Fibroblast of lung (primary cell): Measurements from ENCODE around the gene PXYLP1. TPM values are rescaled to one million over a fixed set of nuclear protein-coding genes. Genes with fewer than 3 reads are reported as not detected.
"Not testable (repeated sequence)": the region's sequence is repeated elsewhere in the genome, so short reads cannot be mapped to it uniquely, and the experiment has no call there.

Source experiments
- DNase-seq, 2 donors: peaks; one replicate each; pipeline versions ENCODE4 v3.0.0 to v3.0.0-alpha.2; 2010; ENCODE audit warnings: low read depth in 2 of 2
- H2AFZ ChIP-seq: 2 replicates; pipeline ENCODE4 v1.5.1; 2012; ENCODE audit warnings: low read length, control low read depth, inconsistent platforms
- H3K27ac ChIP-seq: 2 replicates; pipeline ENCODE4 v1.5.1; 2011; ENCODE audit warnings: low read length, control low read depth; ENCODE audit not compliant: insufficient read depth
- H3K27me3 ChIP-seq: 2 replicates; pipeline ENCODE4 v1.5.1; 2011; ENCODE audit warnings: mild to moderate bottlenecking, low read length; ENCODE audit not compliant: control insufficient read depth, insufficient read depth
- H3K36me3 ChIP-seq: 2 replicates; pipeline ENCODE4 v1.5.1; 2011; ENCODE audit warnings: low read length; ENCODE audit not compliant: control insufficient read depth, insufficient read depth
- H3K4me1 ChIP-seq: 2 replicates; pipeline ENCODE4 v1.5.1; 2011; ENCODE audit warnings: low read length; ENCODE audit not compliant: control insufficient read depth, insufficient read depth; ENCODE audit errors: extremely low read depth
- H3K4me2 ChIP-seq: 2 replicates; pipeline ENCODE4 v1.5.1; 2011; ENCODE audit warnings: low read length, control low read depth; ENCODE audit not compliant: insufficient read depth; ENCODE audit errors: extremely low read depth
- H3K4me3 ChIP-seq, 4 experiments: fragments of 200-600 bp in 1 of 4; sonication (generic) in 1 of 4; replicated peaks in 1 of 4; 2 replicates each; pipeline ENCODE4 v1.5.1; 2011 to 2016; ENCODE audit warnings: low read length in 4 of 4, low read depth in 3 of 4, mild to moderate bottlenecking in 3 of 4, control low read depth in 2 of 4, inconsistent platforms in 1 of 4, mixed read lengths in 1 of 4; ENCODE audit not compliant: insufficient read depth in 1 of 4; ENCODE audit errors: control extremely low read depth in 1 of 4
- H3K79me2 ChIP-seq: 2 replicates; pipeline ENCODE4 v1.5.1; 2012; ENCODE audit warnings: mild to moderate bottlenecking, low read length, inconsistent platforms; ENCODE audit not compliant: control insufficient read depth, insufficient read depth
- H3K9ac ChIP-seq: 2 replicates; pipeline ENCODE4 v1.5.1; 2011; ENCODE audit warnings: mild to moderate bottlenecking, low read length, control low read depth; ENCODE audit not compliant: insufficient read depth
- H3K9me3 ChIP-seq: 2 replicates; pipeline ENCODE4 v1.5.1; 2012; ENCODE audit warnings: low read depth, low read length; ENCODE audit not compliant: control insufficient read depth, insufficient read depth
- H4K20me1 ChIP-seq: 2 replicates; pipeline ENCODE4 v1.5.1; 2011; ENCODE audit warnings: low read length; ENCODE audit not compliant: control insufficient read depth, insufficient read depth; ENCODE audit errors: extremely low read depth
- CTCF ChIP-seq, 2 donors: IDR thresholded peaks in 1 of 2; conservative IDR thresholded peaks in 1 of 2; 1 replicate in 1 of 2; 2 replicates in 1 of 2; pipeline ENCODE4 v1.5.1; 2011 to 2012; ENCODE audit warnings: low read length in 2 of 2, control low read depth in 1 of 2, inconsistent platforms in 1 of 2, low read depth in 1 of 2, mild to moderate bottlenecking in 1 of 2
- EZH2 ChIP-seq: IDR thresholded peaks from 2 replicates; pipeline ENCODE4 v1.5.1; 2012; ENCODE audit warnings: low read length, control low read depth, mild to moderate bottlenecking; ENCODE audit errors: missing control alignments
- polyA plus RNA-seq, 2 donors: library from polyadenylated mRNA; depleted of rRNA in 1 of 2; stranded (reverse) in 1 of 2; unstranded in 1 of 2; fragments of >200 nt; gene quantifications; 2 replicates each; pipeline ENCODE4 v1.2.1, GENCODE V29; 2011 to 2012; ENCODE audit warnings: missing spikeins in 1 of 2
- total RNA-seq: library from RNA; depleted of rRNA; stranded (reverse); fragments of >200 nt; gene quantifications from 2 replicates; pipeline ENCODE4 v1.2.1, GENCODE V29; 2014

PXYLP1 gene
- total and polyA plus RNA-seq, 2 donors (not counting 1 experiment from before 2014, with no cell fraction given): 5.1 to 7.0 TPM

- Histone ChIP-seq H4K20me1 (no peaks in the 10 kb centered on the region), H3K79me2 (no peaks in the 10 kb centered on the region), H3K4me3 (no peak overlapping the region), H3K9me3 (no peaks in the 10 kb centered on the region), H2AFZ (no peak overlapping the region), H3K9ac (no peak overlapping the region), H3K27ac (no peak overlapping the region), H3K4me2 (no peak overlapping the region), H3K4me1 (no peaks in the 10 kb centered on the region), H3K36me3 (no peaks in the 10 kb centered on the region), H3K27me3 (no peaks in the 10 kb centered on the region)
- TF ChIP-seq CTCF (conservative IDR thresholded peaks at IDR 0.05 in 1 of 2, IDR thresholded peaks at IDR 0.05 in 1 of 2; ENCODE audit: low read depth in 1 of 2, low read length in 2 of 2) (no peak), EZH2 (no peak)
- no peak for DNase-seq
Measured at GRCh38 chr3:141204343-141204742, 27.3 kb upstream of the PXYLP1 start.

- H3K36me3 ChIP-seq, H3K27ac ChIP-seq, H3K9ac ChIP-seq, H4K20me1 ChIP-seq, DNase-seq, H3K4me1 ChIP-seq, H3K4me3 ChIP-seq, H2AFZ ChIP-seq, H3K9me3 ChIP-seq, H3K27me3 ChIP-seq, H3K4me2 ChIP-seq, H3K79me2 ChIP-seq: not testable (repeated sequence)
Measured at GRCh38 chr3:141211306-141211705, 20.3 kb upstream of the PXYLP1 start.

- no peak overlapping the region for H3K9ac ChIP-seq
- no peaks in the 10 kb centered on the region for H3K9me3 ChIP-seq
- no peak overlapping the region for H3K27ac ChIP-seq
- H3K4me3 ChIP-seq: no peak overlapping the region
- no peak for DNase-seq
- H3K4me1 ChIP-seq: no peaks in the 10 kb centered on the region
- no peaks in the 10 kb centered on the region for H3K27me3 ChIP-seq
- no peaks in the 10 kb centered on the region for H4K20me1 ChIP-seq
- no peaks in the 10 kb centered on the region for H3K36me3 ChIP-seq
- H2AFZ ChIP-seq: no peak overlapping the region
- no peaks in the 10 kb centered on the region for H3K79me2 ChIP-seq
- H3K4me2 ChIP-seq: no peak overlapping the region
- TF ChIP-seq EZH2: no peak
- TF ChIP-seq CTCF (conservative IDR thresholded peaks at IDR 0.05 in 1 of 2, IDR thresholded peaks at IDR 0.05 in 1 of 2; ENCODE audit: low read depth in 1 of 2, low read length in 2 of 2): no peak
Measured at GRCh38 chr3:141212101-141212500, 19.5 kb upstream of the PXYLP1 start.
